Glutamatergic neuron (in vitro differentiated cells): ENCODE results near the gene SRGAP3. TPM values are rescaled to one million over a fixed set of nuclear protein-coding genes. Genes with fewer than 3 reads are reported as not detected.

Experiments used
- DNase-seq: peaks from one replicate; pipeline ENCODE4 v3.0.0; 2022
- H3K27ac Mint-ChIP-seq: one replicate; pipeline ENCODE4 v1.8.0; 2020; ENCODE audit warnings: mild to moderate bottlenecking, mixed read lengths, inconsistent platforms; ENCODE audit not compliant: unreplicated experiment
- H3K27me3 Mint-ChIP-seq: one replicate; pipeline ENCODE4 v1.8.0; 2020; ENCODE audit warnings: mild to moderate bottlenecking, moderate library complexity, mixed read lengths, inconsistent platforms; ENCODE audit not compliant: unreplicated experiment
- H3K36me3 Mint-ChIP-seq: one replicate; pipeline ENCODE4 v1.8.0; 2020; ENCODE audit warnings: mild to moderate bottlenecking, mixed read lengths, inconsistent platforms; ENCODE audit not compliant: unreplicated experiment
- H3K4me1 Mint-ChIP-seq: one replicate; pipeline ENCODE4 v1.8.0; 2020; ENCODE audit warnings: mild to moderate bottlenecking, low read depth, mixed read lengths, inconsistent platforms; ENCODE audit not compliant: unreplicated experiment
- H3K4me3 Mint-ChIP-seq: one replicate; pipeline ENCODE4 v1.8.0; 2020; ENCODE audit warnings: mild to moderate bottlenecking, mixed read lengths, inconsistent platforms; ENCODE audit not compliant: unreplicated experiment
- H3K9me3 Mint-ChIP-seq: one replicate; pipeline ENCODE4 v1.8.0; 2020; ENCODE audit warnings: mild to moderate bottlenecking, moderate library complexity, mixed read lengths, inconsistent platforms; ENCODE audit not compliant: unreplicated experiment
- total RNA-seq: library from RNA; stranded (reverse); fragmentation: NEBNext Ultra II Directional; extraction: Animal tissue kit (Norgen Biotek cat#: 25700); gene quantifications from one replicate; pipeline ENCODE4 v1.2.1, GENCODE V29; 2021; ENCODE audit not compliant: unreplicated experiment
- TF ChIP-seq, protein P1 (sequence below): fragments of 200-600 bp; sonication (generic); IDR thresholded peaks from one replicate; pipeline ENCODE4 v1.5.0; 2021; ENCODE audit not compliant: partially characterized antibody, unreplicated experiment

Gene SRGAP3
- total RNA-seq, 1 donor from 2014 or later = 197 TPM

DNA sequence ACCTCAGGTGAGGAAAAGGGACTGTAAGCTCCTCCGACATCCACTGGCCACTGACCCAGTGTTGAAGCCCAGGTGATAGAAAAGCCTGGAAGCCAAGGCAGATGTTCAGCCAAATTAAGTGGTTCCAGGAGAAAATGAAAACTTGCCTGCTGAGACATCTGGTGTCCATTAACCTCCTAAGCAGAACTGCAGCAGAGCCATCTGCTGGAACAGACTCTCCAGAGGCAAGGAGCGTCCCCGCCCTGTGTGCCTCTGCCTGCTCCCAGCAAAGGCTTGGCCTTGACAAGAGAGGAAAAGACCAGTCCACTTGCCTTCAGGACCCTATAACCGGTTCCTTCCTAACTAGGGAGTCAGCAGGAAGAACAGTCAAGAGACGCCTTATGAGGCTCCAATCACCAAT, 48.2 kb downstream of the SRGAP3 start:
- H3K27me3 Mint-ChIP-seq = peaks cover 16% of the 10 kb centered on the region
- H3K4me3 Mint-ChIP-seq = peak overlapping the region; percentile 43
- DNase-seq = peak; percentile 60
- peaks cover 15% of the 10 kb centered on the region for H3K9me3 Mint-ChIP-seq
- TF ChIP-seq, protein P1, sequence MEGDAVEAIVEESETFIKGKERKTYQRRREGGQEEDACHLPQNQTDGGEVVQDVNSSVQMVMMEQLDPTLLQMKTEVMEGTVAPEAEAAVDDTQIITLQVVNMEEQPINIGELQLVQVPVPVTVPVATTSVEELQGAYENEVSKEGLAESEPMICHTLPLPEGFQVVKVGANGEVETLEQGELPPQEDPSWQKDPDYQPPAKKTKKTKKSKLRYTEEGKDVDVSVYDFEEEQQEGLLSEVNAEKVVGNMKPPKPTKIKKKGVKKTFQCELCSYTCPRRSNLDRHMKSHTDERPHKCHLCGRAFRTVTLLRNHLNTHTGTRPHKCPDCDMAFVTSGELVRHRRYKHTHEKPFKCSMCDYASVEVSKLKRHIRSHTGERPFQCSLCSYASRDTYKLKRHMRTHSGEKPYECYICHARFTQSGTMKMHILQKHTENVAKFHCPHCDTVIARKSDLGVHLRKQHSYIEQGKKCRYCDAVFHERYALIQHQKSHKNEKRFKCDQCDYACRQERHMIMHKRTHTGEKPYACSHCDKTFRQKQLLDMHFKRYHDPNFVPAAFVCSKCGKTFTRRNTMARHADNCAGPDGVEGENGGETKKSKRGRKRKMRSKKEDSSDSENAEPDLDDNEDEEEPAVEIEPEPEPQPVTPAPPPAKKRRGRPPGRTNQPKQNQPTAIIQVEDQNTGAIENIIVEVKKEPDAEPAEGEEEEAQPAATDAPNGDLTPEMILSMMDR = no peak
- H3K36me3 Mint-ChIP-seq = no peaks in the 10 kb centered on the region
- peak overlapping the region; percentile 93 for H3K27ac Mint-ChIP-seq
- peaks cover 92% of the 10 kb centered on the region for H3K4me1 Mint-ChIP-seq

DNA sequence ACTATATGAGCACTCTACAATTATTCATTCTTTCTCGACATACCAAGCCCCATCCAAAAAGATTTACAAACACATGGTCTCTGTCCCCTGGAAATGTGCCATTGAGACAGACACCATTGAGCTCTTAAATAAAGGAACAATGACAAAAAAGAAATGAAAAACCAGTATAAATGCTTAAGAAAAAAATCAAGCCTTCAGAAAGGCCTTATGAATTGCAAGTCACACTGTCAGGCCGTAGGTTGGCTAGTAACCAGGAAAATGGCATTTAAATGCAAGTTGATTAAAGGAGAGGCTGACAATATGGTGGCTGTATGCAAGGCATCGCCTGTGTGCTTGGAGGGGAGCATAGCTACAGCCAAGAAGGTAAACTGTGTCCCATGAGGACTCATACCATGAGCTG, 49.7 kb downstream of the SRGAP3 start:
- Mint-ChIP-seq H3K9me3 (peaks cover 18% of the 10 kb centered on the region), H3K4me1 (peaks cover 95% of the 10 kb centered on the region), H3K27ac (peak overlapping the region; percentile 92), H3K27me3 (peaks cover 20% of the 10 kb centered on the region), H3K36me3 (no peaks in the 10 kb centered on the region), H3K4me3 (peak overlapping the region; percentile 30)
- TF ChIP-seq, protein P1 = no peak
- no peak for DNase-seq

DNA sequence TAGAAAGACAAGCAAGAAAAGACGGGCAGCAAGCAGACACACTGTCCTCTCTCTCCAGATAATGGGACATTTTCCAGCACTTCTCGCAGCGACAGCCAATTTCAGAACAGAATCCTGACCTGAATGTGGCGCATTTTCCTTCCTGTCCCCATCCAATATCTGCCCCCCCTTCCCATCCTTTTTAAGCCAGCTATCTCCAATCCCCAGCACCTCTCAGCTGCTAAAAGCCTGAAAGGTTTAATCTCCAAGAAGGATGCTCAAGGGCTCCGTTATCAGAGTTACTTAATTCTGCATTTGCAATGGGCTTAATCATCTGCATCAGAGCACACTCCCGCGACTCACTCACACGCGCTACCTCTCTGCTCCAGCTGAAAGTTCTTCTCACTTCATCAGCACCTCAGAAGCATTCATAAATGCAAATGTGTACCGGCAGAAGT, 50.5 kb downstream of the SRGAP3 start:
- Mint-ChIP-seq H3K9me3 (peaks cover 18% of the 10 kb centered on the region), H3K4me1 (peaks cover 95% of the 10 kb centered on the region), H3K27me3 (peaks cover 19% of the 10 kb centered on the region), H3K27ac (peak overlapping the region; percentile 92), H3K4me3 (peak overlapping the region; percentile 48), H3K36me3 (no peaks in the 10 kb centered on the region)
- no peak for DNase-seq
- TF ChIP-seq, protein P1 = no peak

DNA sequence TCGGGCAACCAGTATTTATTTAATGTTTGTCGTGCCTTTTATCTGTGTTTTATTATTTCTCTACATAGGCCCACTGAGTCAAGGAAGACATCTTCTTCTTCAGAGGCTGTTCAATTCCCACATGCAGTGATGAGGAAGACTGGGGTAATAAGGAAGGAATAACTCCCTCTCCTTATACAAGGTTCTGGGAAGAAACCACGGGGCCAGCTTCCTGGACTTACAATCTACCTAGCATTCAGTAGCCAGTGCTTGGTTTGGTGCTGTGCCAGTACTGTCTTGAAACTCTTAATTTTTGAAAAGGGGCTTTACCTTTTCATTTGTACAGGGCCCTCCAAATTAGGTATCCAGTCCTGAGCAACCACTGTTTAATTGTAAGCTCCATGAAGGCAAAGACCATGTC, 51.2 kb downstream of the SRGAP3 start:
- Mint-ChIP-seq H3K36me3 (no peaks in the 10 kb centered on the region), H3K4me3 (peak overlapping the region; percentile 22), H3K27me3 (peaks cover 19% of the 10 kb centered on the region), H3K4me1 (peaks cover 95% of the 10 kb centered on the region), H3K9me3 (peaks cover 22% of the 10 kb centered on the region), H3K27ac (peak overlapping the region; percentile 92)
- TF ChIP-seq, protein P1 = no peak
- DNase-seq = no peak

DNA sequence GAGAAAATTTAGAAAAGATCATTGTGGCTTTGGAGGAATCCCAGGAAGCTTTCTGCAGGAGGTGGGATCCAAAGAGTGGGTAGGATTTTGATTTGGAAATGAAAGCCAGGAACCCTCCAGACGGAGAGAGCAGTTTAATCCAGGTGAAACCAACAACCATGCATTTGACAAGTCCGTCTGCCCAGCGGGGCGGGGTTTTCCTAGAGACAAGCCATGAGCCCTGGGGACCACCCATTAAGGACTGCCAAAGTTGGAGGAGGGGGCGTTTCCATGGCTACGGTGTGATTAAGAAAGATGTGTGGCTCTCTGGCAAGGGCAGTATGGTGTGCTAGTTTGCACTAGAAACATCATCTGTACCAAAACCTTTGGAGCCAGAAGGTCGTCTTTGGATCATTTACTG, 53.4 kb downstream of the SRGAP3 start:
- H3K4me3 Mint-ChIP-seq = peak overlapping the region; percentile 75
- peak overlapping the region; percentile 65 for H3K27ac Mint-ChIP-seq
- peaks cover 26% of the 10 kb centered on the region for H3K9me3 Mint-ChIP-seq
- peaks cover 17% of the 10 kb centered on the region for H3K36me3 Mint-ChIP-seq
- peaks cover 20% of the 10 kb centered on the region for H3K27me3 Mint-ChIP-seq
- peak; percentile 92 for DNase-seq
- H3K4me1 Mint-ChIP-seq = peaks cover 88% of the 10 kb centered on the region
- TF ChIP-seq, protein P1 = no peak
